Kidney (tissue), 14 donors: ENCODE measurements around the gene MOSPD3. TPM values are rescaled to one million over a fixed set of nuclear protein-coding genes. Genes with fewer than 3 reads are reported as not detected.

Experiments used
- DNase-seq, 5 donors: peaks; one replicate each; pipeline ENCODE4 v3.0.0-alpha.2; 2013 to 2020
- FAIRE-seq: peaks from 2 replicates; lab custom pipeline; 2012; peaks lifted over from hg19 to GRCh38; lab: Jason Lieb, UNC
- H3K27ac ChIP-seq, 2 donors: one replicate each; pipeline ENCODE4 v1.7.0; 2013; ENCODE audit warnings: low read depth in 2 of 2, low read length in 2 of 2, inconsistent platforms in 1 of 2
- H3K27me3 ChIP-seq: one replicate; pipeline ENCODE4 v1.7.1; 2013; ENCODE audit warnings: low read length, inconsistent platforms; ENCODE audit not compliant: control insufficient read depth, insufficient read depth
- H3K36me3 ChIP-seq, 3 donors: one replicate each; pipeline versions ENCODE4 v1.7.0 to v1.7.1; 2013; ENCODE audit warnings: low read length in 3 of 3, control low read depth in 1 of 3, inconsistent platforms in 1 of 3; ENCODE audit not compliant: insufficient read depth in 3 of 3, control insufficient read depth in 2 of 3
- H3K4me1 ChIP-seq, 3 donors: one replicate each; pipeline versions ENCODE4 v1.7.0 to v1.7.1; 2013; ENCODE audit warnings: low read length in 3 of 3, inconsistent platforms in 1 of 3, low read depth in 1 of 3; ENCODE audit not compliant: control insufficient read depth in 2 of 3, insufficient read depth in 2 of 3
- H3K4me3 ChIP-seq, 3 donors: one replicate each; pipeline versions ENCODE4 v1.7.0 to v1.8.1; 2013; ENCODE audit warnings: low read length in 3 of 3, control low read depth in 1 of 3, inconsistent platforms in 1 of 3
- H3K9ac ChIP-seq, 3 donors: one replicate each; pipeline versions ENCODE4 v1.7.0 to v1.7.1; 2013; ENCODE audit warnings: low read length in 3 of 3, control low read depth in 1 of 3, inconsistent platforms in 1 of 3
- H3K9me3 ChIP-seq, 3 donors: one replicate each; pipeline versions ENCODE4 v1.7.0 to v1.7.1; 2013; ENCODE audit warnings: low read length in 3 of 3, control low read depth in 1 of 3, inconsistent platforms in 1 of 3; ENCODE audit not compliant: control insufficient read depth in 2 of 3, insufficient read depth in 1 of 3
- CTCF ChIP-seq: IDR thresholded peaks from 3 replicates; pipeline ENCODE4 v1.5.1; 2012; ENCODE audit warnings: mild to moderate bottlenecking, moderate library complexity, borderline replicate concordance; ENCODE audit not compliant: insufficient read depth; ENCODE audit errors: extremely low read depth
- intact Hi-C: fragments of 100-400 bp; cut with DNase I; formaldehyde crosslinking; loops from one replicate; pipeline ENCODE4 v1.11.1; 2022
- polyA plus RNA-seq: library from polyadenylated mRNA; stranded (reverse); fragments of 350-450 nt; fragmentation: Illumina TruSeq; extraction: RNeasy Lipid Tissue Mini Kit (QIAGEN cat#74804); gene quantifications from one replicate; pipeline ENCODE4 v1.2.3, GENCODE V29; 2014; ENCODE audit warnings: low read depth, low replicate concordance; ENCODE audit not compliant: insufficient read depth
- total RNA-seq: library from RNA; stranded (reverse); fragmentation: NEBNext Ultra II Directional; extraction: Animal tissue kit (Norgen Biotek cat#: 25700); gene quantifications from one replicate; pipeline ENCODE4 v1.2.1, GENCODE V29; 2021
- donor health status: control.
- donor health status: control.
- donor health status: control.
- donor health status: control.
- donor health status: control.
- donor health status: DM: yes; HTN: yes; CAD: no.
- donor health status: Normal renal cell carcinoma (clear cell type).

MOSPD3 gene
- total and polyA plus RNA-seq, 2 donors from 2014 or later: 18.2 to 30.6 TPM

- H3K27ac ChIP-seq: no peak overlapping the region
- no peak overlapping the region for H3K4me3 ChIP-seq
- FAIRE-seq (no peak), DNase-seq (peak in 2 of 5 donors; percentile 47 to 76)
- intact Hi-C loops: no loop called here
- H3K36me3 ChIP-seq: peaks cover 10 to 30% (median 30%) of the 10 kb centered on the region in 3 donors
- H3K9me3 ChIP-seq: no peaks in the 10 kb centered on the region
- no peak for TF ChIP-seq CTCF
- H3K9ac ChIP-seq: no peak overlapping the region
- peaks cover 0 to 27% (median 7%) of the 10 kb centered on the region in 3 donors for H3K4me1 ChIP-seq
- no peaks in the 10 kb centered on the region for H3K27me3 ChIP-seq
Observed at GRCh38 chr7:100582650-100583049, 29.7 kb upstream of the MOSPD3 start.

GRCh38 chr7:100583132-100584053 lies 28.9 kb upstream of the MOSPD3 start:
- peak in 2 of 5 donors; percentile 63 to 88 for DNase-seq
- H3K9ac ChIP-seq: peak overlapping the region; percentile 22 to 40 (median 31)

GRCh38 chr7:100584054-100584682 lies 28.2 kb upstream of the MOSPD3 start:
- peak overlapping the region; percentile 40 to 98 (median 92) for H3K4me3 ChIP-seq
- peak overlapping the region; percentile 95 to 96 for H3K27ac ChIP-seq
- intact Hi-C loops: no loop called here
- H3K9ac ChIP-seq: peak overlapping the region; percentile 22 to 68 (median 37)
- no peak for FAIRE-seq
- peak in 3 of 5 donors; percentile 70 to 88 (median 73) for DNase-seq
- TF ChIP-seq CTCF: no peak
- H3K4me1 ChIP-seq: peaks cover 0 to 27% (median 7%) of the 10 kb centered on the region in 3 donors
- no peaks in the 10 kb centered on the region for H3K27me3 ChIP-seq
- no peaks in the 10 kb centered on the region for H3K9me3 ChIP-seq
- H3K36me3 ChIP-seq: peaks cover 10 to 22% (median 21%) of the 10 kb centered on the region in 3 donors

More at GRCh38 chr7:100583132-100584053, 28.9 kb upstream of the MOSPD3 start:
- intact Hi-C loops: no loop called here
- Histone ChIP-seq H3K27me3 (no peaks in the 10 kb centered on the region), H3K36me3 (peaks cover 10 to 26% (median 23%) of the 10 kb centered on the region in 3 donors), H3K4me1 (peaks cover 0 to 27% (median 7%) of the 10 kb centered on the region in 3 donors), H3K9me3 (no peaks in the 10 kb centered on the region), H3K27ac (peak overlapping the region in 1 of 2 donors; percentile 54), H3K4me3 (peak overlapping the region in 2 of 3 donors; percentile 39 to 47)
- no peak for TF ChIP-seq CTCF
- no peak for FAIRE-seq
